Keratinocyte (primary cell): ENCODE data around the gene CAV2. TPM values are rescaled to one million over a fixed set of nuclear protein-coding genes. Genes with fewer than 3 reads are reported as not detected.

Experiments used
- DNase-seq: peaks from one replicate; pipeline ENCODE4 v3.0.0-alpha.2; 2011; ENCODE audit warnings: low read depth, missing footprints, low spot score
- FAIRE-seq: peaks from 2 replicates; lab custom pipeline; 2011; peaks lifted over from hg19 to GRCh38; lab: Jason Lieb, UNC
- H2AFZ ChIP-seq: 2 replicates; pipeline ENCODE4 v1.6.0; 2012; ENCODE audit warnings: low read length, control low read depth, inconsistent platforms; ENCODE audit not compliant: control insufficient read depth
- H3K27ac ChIP-seq: 2 replicates; pipeline ENCODE4 v1.5.1; 2011; ENCODE audit warnings: low read length; ENCODE audit not compliant: control insufficient read depth, insufficient read depth
- H3K27me3 ChIP-seq: 3 replicates; pipeline ENCODE4 v1.6.0; 2011; ENCODE audit warnings: low read length; ENCODE audit not compliant: control insufficient read depth, insufficient read depth; ENCODE audit errors: extremely low read depth
- H3K36me3 ChIP-seq, 2 experiments: 2 replicates in 1 of 2; 3 replicates in 1 of 2; pipeline ENCODE4 v1.5.1; 2011; ENCODE audit warnings: low read length in 2 of 2, mild to moderate bottlenecking in 1 of 2; ENCODE audit not compliant: control insufficient read depth in 2 of 2, insufficient read depth in 2 of 2; ENCODE audit errors: extremely low read depth in 1 of 2
- H3K4me1 ChIP-seq: 3 replicates; pipeline ENCODE4 v1.5.1; 2011; ENCODE audit warnings: low read length; ENCODE audit not compliant: control insufficient read depth, insufficient read depth; ENCODE audit errors: extremely low read depth
- H3K4me2 ChIP-seq: 3 replicates; pipeline ENCODE4 v1.6.0; 2011; ENCODE audit warnings: low read depth, low read length; ENCODE audit not compliant: control insufficient read depth, insufficient read depth; ENCODE audit errors: extremely low read depth
- H3K4me3 ChIP-seq, 3 experiments: fragments of 200-600 bp in 1 of 3; sonication (generic) in 1 of 3; 2 replicates in 2 of 3; 3 replicates in 1 of 3; pipeline ENCODE4 v1.5.1; 2011 to 2016; ENCODE audit warnings: low read length in 3 of 3, mild to moderate bottlenecking in 3 of 3, control low read depth in 2 of 3, inconsistent platforms in 1 of 3, low read depth in 1 of 3, mixed read lengths in 1 of 3, mixed run types in 1 of 3, moderate library complexity in 1 of 3; ENCODE audit not compliant: control insufficient read depth in 2 of 3, insufficient read depth in 2 of 3; ENCODE audit errors: extremely low read depth in 1 of 3
- H3K79me2 ChIP-seq: 2 replicates; pipeline ENCODE4 v1.6.0; 2012; ENCODE audit warnings: low read length; ENCODE audit not compliant: control insufficient read depth, insufficient read depth
- H3K9ac ChIP-seq: 3 replicates; pipeline ENCODE4 v1.6.0; 2011; ENCODE audit warnings: low read length; ENCODE audit not compliant: control insufficient read depth, insufficient read depth; ENCODE audit errors: extremely low read depth
- H3K9me1 ChIP-seq: 3 replicates; pipeline ENCODE4 v1.6.0; 2011; ENCODE audit warnings: low read length; ENCODE audit not compliant: control insufficient read depth, insufficient read depth; ENCODE audit errors: extremely low read depth
- H3K9me3 ChIP-seq: 2 replicates; pipeline ENCODE4 v1.5.1; 2012; ENCODE audit warnings: low read depth, low read length; ENCODE audit not compliant: control insufficient read depth
- H4K20me1 ChIP-seq: 3 replicates; pipeline ENCODE4 v1.6.0; 2011; ENCODE audit warnings: low read length; ENCODE audit not compliant: control insufficient read depth, insufficient read depth; ENCODE audit errors: extremely low read depth
- CTCF ChIP-seq, 3 experiments: IDR thresholded peaks in 1 of 3; conservative IDR thresholded peaks in 1 of 3; optimal IDR thresholded peaks in 1 of 3; 2 replicates in 2 of 3; 3 replicates in 1 of 3; pipeline versions ENCODE3 to v1.5.1; 2011; ENCODE audit warnings: low read length in 3 of 3, mild to moderate bottlenecking in 3 of 3, moderate library complexity in 2 of 3, control low read depth in 1 of 3, inconsistent platforms in 1 of 3; ENCODE audit not compliant: insufficient read depth in 2 of 3; ENCODE audit errors: extremely low read depth in 1 of 3
- EZH2 ChIP-seq: IDR thresholded peaks from one replicate; pipeline ENCODE4 v1.6.1; 2012; ENCODE audit warnings: inconsistent platforms, mild to moderate bottlenecking, low read length, moderate library complexity
- dilution Hi-C: fragments of 300-500 bp; cut with MboI; formaldehyde crosslinking; loops from one replicate; pipeline ENCODE4 v1.7.0; 2020; ENCODE audit warnings: low sequenced_read_pairs; ENCODE audit not compliant: extremely low pct_ligation_motif_present
- polyA plus RNA-seq, 5 experiments: library from polyadenylated mRNA; depleted of rRNA in 3 of 5; stranded (reverse) in 3 of 5; stranded (forward) in 1 of 5; unstranded in 1 of 5; fragments of >200 nt; gene quantifications; 1 replicate in 1 of 5; 2 replicates in 3 of 5; 3 replicates in 1 of 5; pipeline versions ENCODE4 v1.2.1 to v1.2.3, GENCODE V29; 2011 to 2012; ENCODE audit warnings: missing spikeins in 2 of 5, low read depth in 1 of 5, low replicate concordance in 1 of 5

Gene CAV2
- polyA plus RNA-seq, 1 donor (not counting 4 experiments of a cell fraction or from before 2014, with no cell fraction given): 631 TPM

GRCh38 chr7:116495736-116496135 lies 3.8 kb upstream of the CAV2 start:
- FAIRE-seq (no peak), DNase-seq (no peak)
- H2AFZ ChIP-seq: no peak overlapping the region
- H3K79me2 ChIP-seq: peaks cover 13% of the 10 kb centered on the region
- dilution Hi-C loops: no loop called here
- no peaks in the 10 kb centered on the region for H3K27me3 ChIP-seq
- no peaks in the 10 kb centered on the region for H4K20me1 ChIP-seq
- no peak overlapping the region for H3K9ac ChIP-seq
- H3K27ac ChIP-seq: no peak overlapping the region
- no peak overlapping the region for H3K4me3 ChIP-seq
- no peaks in the 10 kb centered on the region for H3K9me1 ChIP-seq
- peaks cover 0 to 8% of the 10 kb centered on the region in 2 experiments for H3K36me3 ChIP-seq
- TF ChIP-seq CTCF (optimal IDR thresholded peaks at IDR 0.05 in 1 of 3, IDR thresholded peaks at IDR 0.05 in 1 of 3, conservative IDR thresholded peaks at IDR 0.05 in 1 of 3; ENCODE audit: extremely low read depth in 1 of 3, insufficient read depth in 2 of 3, low read length in 3 of 3) (peak in 1 of 3 experiments; percentile 10), EZH2 (no peak)
- H3K4me2 ChIP-seq: no peak overlapping the region
- no peaks in the 10 kb centered on the region for H3K9me3 ChIP-seq
- peaks cover 8% of the 10 kb centered on the region for H3K4me1 ChIP-seq

- no peak overlapping the region for H2AFZ ChIP-seq
- dilution Hi-C loops: no loop called here
- H3K4me3 ChIP-seq: no peak overlapping the region
- peaks cover 12% of the 10 kb centered on the region for H3K4me1 ChIP-seq
- no peak for DNase-seq
- H3K79me2 ChIP-seq: peaks cover 22% of the 10 kb centered on the region
- H3K9ac ChIP-seq: no peak overlapping the region
- no peak for FAIRE-seq
- no peaks in the 10 kb centered on the region for H4K20me1 ChIP-seq
- no peaks in the 10 kb centered on the region for H3K27me3 ChIP-seq
- H3K36me3 ChIP-seq: peaks cover 0 to 15% of the 10 kb centered on the region in 2 experiments
- H3K9me3 ChIP-seq: no peaks in the 10 kb centered on the region
- H3K9me1 ChIP-seq: no peaks in the 10 kb centered on the region
- no peak overlapping the region for H3K27ac ChIP-seq
- no peak overlapping the region for H3K4me2 ChIP-seq
- TF ChIP-seq EZH2 (no peak), CTCF (optimal IDR thresholded peaks at IDR 0.05 in 1 of 3, IDR thresholded peaks at IDR 0.05 in 1 of 3, conservative IDR thresholded peaks at IDR 0.05 in 1 of 3; ENCODE audit: extremely low read depth in 1 of 3, insufficient read depth in 2 of 3, low read length in 3 of 3) (no peak)
Observed at GRCh38 chr7:116496653-116497052, 2.9 kb upstream of the CAV2 start.
